H1 (cell line): Measurements from ENCODE around the gene MYCBPAP. TPM values are rescaled to one million over a fixed set of nuclear protein-coding genes. Genes with fewer than 3 reads are reported as not detected.

ENCODE experiments used
- CTCF ChIA-PET: fragments of 300-600 bp; sonication (Branson Sonifier 250); formaldehyde crosslinking; loops from one replicate; lab custom pipeline; 2021; ENCODE audit not compliant: partially characterized antibody; lab: Charles Lee
- POLR2A ChIA-PET: fragments of 300-600 bp; sonication (Branson Sonifier 250); formaldehyde crosslinking; loops from one replicate; lab custom pipeline; 2021; ENCODE audit warnings: inconsistent platforms; ENCODE audit not compliant: partially characterized antibody; lab: Charles Lee
- DNase-seq, 2 experiments: peaks; one replicate each; pipeline versions ENCODE4 v3.0.0 to v3.0.0-alpha.2; 2010 to 2022; ENCODE audit warnings: low spot score in 2 of 2, low read depth in 1 of 2, mixed read lengths in 1 of 2
- FAIRE-seq: peaks from 2 replicates; lab custom pipeline; 2011; peaks lifted over from hg19 to GRCh38; lab: Jason Lieb, UNC
- H2AFZ ChIP-seq: 2 replicates; pipeline ENCODE4 v1.8.1; 2012; ENCODE audit warnings: low read length, inconsistent platforms
- H2AK5ac ChIP-seq: 2 replicates; pipeline ENCODE4 v1.6.1; 2013; ENCODE audit warnings: low read depth, low read length
- H2BK120ac ChIP-seq: replicated peaks from 2 replicates; pipeline ENCODE3; 2013; ENCODE audit warnings: low read depth, low read length, inconsistent platforms
- H2BK12ac ChIP-seq: 2 replicates; pipeline ENCODE4 v1.6.1; 2013; ENCODE audit warnings: low read depth, low read length
- H2BK15ac ChIP-seq: 2 replicates; pipeline ENCODE4 v1.6.1; 2013; ENCODE audit warnings: low read length
- H2BK20ac ChIP-seq: 2 replicates; pipeline ENCODE4 v1.6.1; 2013; ENCODE audit warnings: low read length
- H2BK5ac ChIP-seq: 2 replicates; pipeline ENCODE4 v1.6.1; 2013; ENCODE audit warnings: low read depth, low read length
- H3K14ac ChIP-seq: 2 replicates; pipeline ENCODE4 v1.6.1; 2013; ENCODE audit warnings: inconsistent platforms; ENCODE audit not compliant: insufficient read length
- H3K18ac ChIP-seq: 2 replicates; pipeline ENCODE4 v1.6.1; 2013; ENCODE audit warnings: low read length; ENCODE audit errors: extremely low read depth
- H3K23ac ChIP-seq: 2 replicates; pipeline ENCODE4 v1.6.1; 2013; ENCODE audit warnings: inconsistent platforms; ENCODE audit not compliant: insufficient read length
- H3K23me2 ChIP-seq: 2 replicates; pipeline ENCODE4 v1.6.1; 2013; ENCODE audit warnings: low read depth, low read length
- H3K27ac ChIP-seq: 2 replicates; pipeline ENCODE4 v1.6.1; 2011; ENCODE audit warnings: low read depth, low read length, inconsistent platforms
- H3K27me3 ChIP-seq, 4 experiments: replicated peaks in 1 of 4; 1 replicate in 1 of 4; 2 replicates in 3 of 4; pipeline versions ENCODE4 v1.6.1 to v1.8.1; 2011 to 2013; ENCODE audit warnings: low read length in 3 of 4, mild to moderate bottlenecking in 3 of 4, inconsistent platforms in 2 of 4, mixed read lengths in 2 of 4, moderate library complexity in 1 of 4; ENCODE audit not compliant: control insufficient read depth in 3 of 4, insufficient read depth in 3 of 4; ENCODE audit errors: extremely low read depth in 1 of 4
- H3K36me3 ChIP-seq, 4 experiments: 2 replicates each; pipeline versions ENCODE4 v1.6.1 to v1.8.1; 2011 to 2013; ENCODE audit warnings: mild to moderate bottlenecking in 4 of 4, low read length in 3 of 4, moderate library complexity in 2 of 4, control low read depth in 1 of 4, inconsistent platforms in 1 of 4; ENCODE audit not compliant: insufficient read depth in 4 of 4, control insufficient read depth in 2 of 4
- H3K4ac ChIP-seq: replicated peaks from 2 replicates; pipeline ENCODE3; 2013; ENCODE audit warnings: low read length, low read depth, mixed read lengths, inconsistent platforms; ENCODE audit not compliant: insufficient read length
- H3K4me1 ChIP-seq, 4 experiments: replicated peaks in 1 of 4; 1 replicate in 1 of 4; 2 replicates in 3 of 4; pipeline versions ENCODE4 v1.6.1 to v1.8.1; 2011 to 2013; ENCODE audit warnings: low read length in 3 of 4, inconsistent platforms in 2 of 4, mixed read lengths in 1 of 4; ENCODE audit not compliant: insufficient read depth in 4 of 4, control insufficient read depth in 3 of 4
- H3K4me2 ChIP-seq, 2 experiments: 2 replicates each; pipeline versions ENCODE4 v1.6.1 to v1.8.1; 2011 to 2013; ENCODE audit warnings: low read depth in 2 of 2, low read length in 2 of 2, control low read depth in 1 of 2, inconsistent platforms in 1 of 2, mild to moderate bottlenecking in 1 of 2; ENCODE audit not compliant: insufficient read depth in 1 of 2
- H3K4me3 ChIP-seq, 4 experiments: fragments of 200-600, 300-600 bp in 1 of 4; sonication (generic), shearing (Covaris generic), sonication (Bioruptor Twin) in 1 of 4; 2 replicates each; pipeline versions ENCODE4 v1.5.1 to v1.8.1; 2011 to 2016; ENCODE audit warnings: low read length in 4 of 4, low read depth in 3 of 4, control low read depth in 2 of 4, inconsistent platforms in 2 of 4, mild to moderate bottlenecking in 2 of 4, mixed read lengths in 1 of 4, moderate library complexity in 1 of 4; ENCODE audit not compliant: insufficient read depth in 2 of 4; ENCODE audit errors: extremely low read depth in 1 of 4
- H3K56ac ChIP-seq: replicated peaks from 2 replicates; pipeline ENCODE3; 2013; ENCODE audit warnings: low read depth, mild to moderate bottlenecking, mixed read lengths, low read length, inconsistent platforms; ENCODE audit not compliant: insufficient read length
- H3K79me1 ChIP-seq: 2 replicates; pipeline ENCODE4 v1.6.1; 2013; ENCODE audit warnings: low read depth, low read length, control low read depth
- H3K79me2 ChIP-seq, 2 experiments: 2 replicates each; pipeline versions ENCODE4 v1.6.1 to v1.8.1; 2012 to 2013; ENCODE audit warnings: low read length in 2 of 2, mild to moderate bottlenecking in 2 of 2, inconsistent platforms in 1 of 2; ENCODE audit not compliant: insufficient read depth in 2 of 2, control insufficient read depth in 1 of 2
- H3K9ac ChIP-seq, 4 experiments: replicated peaks in 1 of 4; 1 replicate in 1 of 4; 2 replicates in 3 of 4; pipeline versions ENCODE4 v1.6.1 to v1.8.1; 2011 to 2013; ENCODE audit warnings: low read depth in 3 of 4, low read length in 3 of 4, control low read depth in 2 of 4, mild to moderate bottlenecking in 2 of 4, moderate library complexity in 2 of 4, inconsistent platforms in 1 of 4; ENCODE audit errors: extremely low read depth in 1 of 4
- H3K9me3 ChIP-seq, 2 experiments: 2 replicates each; pipeline versions ENCODE4 v1.6.1 to v1.8.1; 2012 to 2013; ENCODE audit warnings: mild to moderate bottlenecking in 2 of 2, moderate library complexity in 2 of 2, control low read depth in 1 of 2, inconsistent platforms in 1 of 2, low read depth in 1 of 2, low read length in 1 of 2, mixed read lengths in 1 of 2; ENCODE audit not compliant: insufficient read depth in 2 of 2
- H4K20me1 ChIP-seq, 2 experiments: replicated peaks in 1 of 2; 2 replicates each; pipeline versions ENCODE3 to v1.8.1; 2011 to 2013; ENCODE audit warnings: inconsistent platforms in 2 of 2, low read length in 2 of 2, mild to moderate bottlenecking in 1 of 2; ENCODE audit not compliant: insufficient read depth in 2 of 2, control insufficient read depth in 1 of 2
- H4K5ac ChIP-seq: 2 replicates; pipeline ENCODE4 v1.6.1; 2013; ENCODE audit warnings: low read length, low read depth, mixed read lengths, inconsistent platforms; ENCODE audit not compliant: insufficient read length
- H4K8ac ChIP-seq: 2 replicates; pipeline ENCODE4 v1.8.0; 2013; ENCODE audit warnings: mild to moderate bottlenecking, moderate library complexity, low read length, inconsistent platforms; ENCODE audit not compliant: insufficient read depth; ENCODE audit errors: extremely low read depth
- H4K91ac ChIP-seq: replicated peaks from 2 replicates; pipeline ENCODE3; 2013; ENCODE audit warnings: low read length, mixed read lengths, inconsistent platforms; ENCODE audit not compliant: insufficient read length
- BACH1 ChIP-seq: IDR thresholded peaks from 2 replicates; pipeline ENCODE4 v1.6.1; 2012; ENCODE audit warnings: low read length, improper control_type of control experiment
- CEBPB ChIP-seq: IDR thresholded peaks from 2 replicates; pipeline ENCODE4 v1.6.1; 2012; ENCODE audit warnings: low read depth, low read length
- CTBP2 ChIP-seq: IDR thresholded peaks from 2 replicates; pipeline ENCODE4 v1.7.0; 2011; ENCODE audit warnings: borderline replicate concordance, mild to moderate bottlenecking, moderate library complexity, mixed read lengths, low read length; ENCODE audit not compliant: insufficient read depth, insufficient read length
- GABPA ChIP-seq: IDR thresholded peaks from 2 replicates; pipeline ENCODE4 v1.6.1; 2011; ENCODE audit warnings: mild to moderate bottlenecking, low read length, moderate library complexity, borderline replicate concordance; ENCODE audit not compliant: insufficient read depth
- HDAC2 ChIP-seq, 2 experiments: fragments of 300-600 bp in 1 of 2; sonication (generic) in 1 of 2; IDR thresholded peaks; 2 replicates each; pipeline ENCODE4 v1.6.1; 2011 to 2012; ENCODE audit warnings: low read depth in 2 of 2, low read length in 2 of 2, mild to moderate bottlenecking in 2 of 2, moderate library complexity in 2 of 2, borderline replicate concordance in 1 of 2, inconsistent platforms in 1 of 2
- KDM1A ChIP-seq: fragments of 200-600, 300-600 bp; sonication (generic); IDR thresholded peaks from 2 replicates; pipeline ENCODE4 v1.7.1; 2016; ENCODE audit warnings: mild to moderate bottlenecking, low read length, borderline replicate concordance
- MAFK ChIP-seq: IDR thresholded peaks from 2 replicates; pipeline ENCODE4 v1.6.1; 2012; ENCODE audit warnings: low read depth, mild to moderate bottlenecking, improper control_type of control experiment, low read length
- POU5F1 ChIP-seq: IDR thresholded peaks from 2 replicates; pipeline ENCODE4 v1.6.1; 2011; ENCODE audit warnings: low read depth, mild to moderate bottlenecking, low read length, moderate library complexity
- RBBP5 ChIP-seq: IDR thresholded peaks from 2 replicates; pipeline ENCODE4 v1.7.1; 2012; ENCODE audit warnings: low read depth, mild to moderate bottlenecking, inconsistent platforms, low read length, moderate library complexity, borderline replicate concordance
- SIRT6 ChIP-seq: IDR thresholded peaks from one replicate; pipeline ENCODE4 v1.7.1; 2012; ENCODE audit warnings: low read length, inconsistent platforms
- SUZ12 ChIP-seq: fragments of 200-600 bp; sonication (generic); IDR thresholded peaks from 2 replicates; pipeline ENCODE4 v1.6.1; 2012; ENCODE audit warnings: mild to moderate bottlenecking, inconsistent platforms, low read length, moderate library complexity, mixed read lengths
- ZNF274 ChIP-seq: IDR thresholded peaks from 2 replicates; pipeline ENCODE4 v1.7.0; 2012; ENCODE audit warnings: low read length, borderline replicate concordance; ENCODE audit errors: extremely low read depth
- WGBS, 2 experiments: shearing (Covaris generic) in 1 of 2; methylation state at CpG; one replicate each; pipeline versions ENCODE4 v1.1.6 to v1.1.7; 2013 to 2015; ENCODE audit warnings: low lambda C conversion rate in 2 of 2, mixed read lengths in 2 of 2, inconsistent platforms in 1 of 2, low coverage in 1 of 2, missing lambda C conversion rate in 1 of 2; ENCODE audit not compliant: insufficient replicate concordance in 2 of 2, insufficient coverage in 1 of 2, insufficient read length in 1 of 2; ENCODE audit errors: extremely low coverage in 1 of 2, missing lambda C conversion rate in 1 of 2; 5-methylcytosine and 5-hydroxymethylcytosine counted together
- polyA plus RNA-seq, 7 experiments: library from polyadenylated mRNA; depleted of rRNA in 3 of 7; stranded (reverse) in 5 of 7; unstranded in 2 of 7; fragments of >200 nt in 5 of 7; fragments of 200-250 nt in 2 of 7; gene quantifications; 1 replicate in 5 of 7; 2 replicates in 1 of 7; 4 replicates in 1 of 7; pipeline versions ENCODE4 v1.2.1 to v1.2.3, GENCODE V29; 2011 to 2013; ENCODE audit warnings: missing spikeins in 2 of 7, mixed read lengths in 2 of 7
- total RNA-seq: library from RNA; stranded (reverse); fragmentation: NEBNext Ultra II Directional; extraction: Animal tissue kit (Norgen Biotek cat#: 25700); gene quantifications from 2 replicates; pipeline ENCODE4 v1.2.1, GENCODE V29; 2021
- TF ChIP-seq, protein P1 (sequence below): IDR thresholded peaks from 2 replicates; pipeline ENCODE4 v1.6.1; 2012; ENCODE audit warnings: inconsistent platforms

MYCBPAP gene
- total and polyA plus RNA-seq, 2 of the 8 experiments (the other 6 are each of a cell fraction or from before 2014, with no cell fraction given), result 0.89 to 3.3 TPM

DNA sequence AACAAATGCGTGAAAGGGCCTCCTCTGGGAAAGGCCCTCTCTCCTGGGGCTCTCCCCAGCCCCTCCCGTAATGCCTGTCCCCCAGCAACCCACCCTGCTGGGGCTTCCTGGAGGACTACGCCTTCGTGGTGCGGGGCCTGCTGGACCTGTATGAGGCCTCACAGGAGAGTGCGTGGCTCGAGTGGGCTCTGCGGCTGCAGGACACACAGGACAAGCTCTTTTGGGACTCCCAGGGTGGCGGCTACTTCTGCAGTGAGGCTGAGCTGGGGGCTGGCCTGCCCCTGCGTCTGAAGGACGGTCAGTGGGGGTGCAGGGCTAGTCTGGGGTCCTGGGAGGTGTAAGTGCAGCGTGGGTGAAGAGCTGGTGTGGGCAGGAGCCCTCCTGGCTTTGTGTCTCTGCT is 43.6 kb downstream of the MYCBPAP start:
- Histone ChIP-seq H4K20me1 (no peaks in the 10 kb centered on the region), H2AK5ac (no peak overlapping the region), H3K23ac (no peak overlapping the region), H3K4me2 (no peak overlapping the region), H2BK5ac (no peak overlapping the region), H3K79me2 (no peaks in the 10 kb centered on the region), H2BK15ac (no peak overlapping the region), H3K9ac (no peak overlapping the region), H3K18ac (no peak overlapping the region), H2BK120ac (no peak overlapping the region), H2BK20ac (no peak overlapping the region), H3K36me3 (no peaks in the 10 kb centered on the region), H3K14ac (no peak overlapping the region), H4K8ac (no peak overlapping the region), H2AFZ (no peak overlapping the region), H3K23me2 (no peaks in the 10 kb centered on the region), H3K27ac (no peak overlapping the region), H3K79me1 (no peaks in the 10 kb centered on the region), H3K9me3 (no peaks in the 10 kb centered on the region), H3K27me3 (0 out of 7 replicates have a peak, but pooled peaks cover 0 to 2% (median 0%) of the 10 kb centered on the region in 4 experiments), H4K5ac (no peak overlapping the region), H3K4me1 (peaks cover 3 to 12% (median 6%) of the 10 kb centered on the region in 4 experiments), H3K4ac (no peak overlapping the region), H4K91ac (no peak overlapping the region), H2BK12ac (no peak overlapping the region), H3K56ac (no peak overlapping the region), H3K4me3 (no peak overlapping the region)
- POLR2A ChIA-PET, result interaction anchor here (0.8 to 1.3 kb wide), 2 partner anchors 15 to 110 kb away, joined by 3 read pairs; no protein-coding TSS in a partner anchor
- 94% methylated on average over 10 of the region's 12 CpGs; no CpG with 5 or more reads in 1 of the 2 experiments for WGBS, 2 experiments
- DNase-seq (no peak), FAIRE-seq (no peak)
- CTCF ChIA-PET, result interaction anchor here (1.1 to 12.4 kb wide), 19 partner anchors 9 to 144 kb away, joined by 3 to 404 read pairs (median 17); partner anchors contain the start of gene CACNA1G
- TF ChIP-seq RBBP5 (no peak), BACH1 (no peak), HDAC2 (IDR thresholded peaks at IDR 0.05; ENCODE audit: borderline replicate concordance in 1 of 2, low read depth in 2 of 2, low read length in 2 of 2) (no peak), SUZ12 (no peak), CEBPB (no peak), MAFK (no peak), POU5F1 (no peak), ZNF274 (no peak), SIRT6 (no peak), KDM1A (no peak), CTBP2 (no peak), GABPA (no peak)
- TF ChIP-seq, protein P1, sequence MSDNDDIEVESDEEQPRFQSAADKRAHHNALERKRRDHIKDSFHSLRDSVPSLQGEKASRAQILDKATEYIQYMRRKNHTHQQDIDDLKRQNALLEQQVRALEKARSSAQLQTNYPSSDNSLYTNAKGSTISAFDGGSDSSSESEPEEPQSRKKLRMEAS, result no peak
